K562 (cell line): ENCODE data around the gene IGF1R.

ENCODE experiments used
- EP300 ChIP-seq: IDR thresholded peaks from 2 replicates; pipeline ENCODE4 v1.6.1; 2012; ENCODE audit warnings: low read length, improper control_type of control experiment
- NFE2L1 ChIP-seq: fragments of 450-650 bp; IDR thresholded peaks from 2 replicates; pipeline ENCODE4 v1.6.1; 2016; ENCODE audit warnings: missing genetic modification characterization, low read depth, mild to moderate bottlenecking, missing compliant biosample characterization, moderate library complexity, borderline replicate concordance
- POLR2AphosphoS5 ChIP-seq: IDR thresholded peaks from 2 replicates; pipeline ENCODE4 v1.6.1; 2011; ENCODE audit warnings: mild to moderate bottlenecking, low read depth, low read length, moderate library complexity; ENCODE audit not compliant: control insufficient read depth, insufficient read depth
- RAD21 ChIP-seq, 2 experiments: fragments of 250-450 bp in 1 of 2; fragments of 450-650 bp in 1 of 2; sonication (Bioruptor Pico) in 1 of 2; formaldehyde crosslinking in 1 of 2; IDR thresholded peaks in 1 of 2; conservative IDR thresholded peaks in 1 of 2; 2 replicates each; pipeline versions ENCODE4 v1.4.0 to v1.8.0; 2020 to 2022; ENCODE audit warnings: mild to moderate bottlenecking in 2 of 2, moderate library complexity in 1 of 2
- ZNF274 ChIP-seq: IDR thresholded peaks from 2 replicates; pipeline ENCODE4 v1.6.1; 2011; ENCODE audit warnings: low read depth, mild to moderate bottlenecking, low read length, moderate library complexity, borderline replicate concordance
- TF ChIP-seq, protein P1 (sequence below), 2 experiments: fragments of 450-650 bp in 1 of 2; sonication (generic) in 1 of 2; formaldehyde crosslinking; conservative IDR thresholded peaks; 2 replicates each; pipeline versions ENCODE4 v1.4.0 to v1.8.1; 2020 to 2022; ENCODE audit warnings: mild to moderate bottlenecking in 1 of 2, missing genetic modification reagents in 1 of 2

DNA sequence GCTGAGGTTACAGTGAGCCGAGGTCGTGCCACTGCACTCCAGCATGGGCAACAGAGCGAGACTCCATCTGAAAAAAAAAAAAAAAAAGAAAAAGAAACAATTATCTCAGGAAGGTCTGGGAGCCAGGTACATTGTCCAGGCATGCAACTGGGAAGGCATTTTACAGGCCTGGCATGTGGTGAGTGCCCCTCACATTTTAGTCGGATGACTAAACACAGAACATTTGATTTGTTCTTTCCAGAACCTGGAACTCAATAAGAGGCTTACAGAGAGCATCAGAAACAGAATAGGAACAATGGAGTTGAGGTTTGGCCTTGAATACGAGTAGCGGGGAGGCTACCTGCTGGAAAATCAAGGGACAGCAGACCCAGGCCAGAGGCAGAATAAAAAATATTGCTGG is 33.7 kb upstream of the IGF1R start:
- TF ChIP-seq, protein P1, sequence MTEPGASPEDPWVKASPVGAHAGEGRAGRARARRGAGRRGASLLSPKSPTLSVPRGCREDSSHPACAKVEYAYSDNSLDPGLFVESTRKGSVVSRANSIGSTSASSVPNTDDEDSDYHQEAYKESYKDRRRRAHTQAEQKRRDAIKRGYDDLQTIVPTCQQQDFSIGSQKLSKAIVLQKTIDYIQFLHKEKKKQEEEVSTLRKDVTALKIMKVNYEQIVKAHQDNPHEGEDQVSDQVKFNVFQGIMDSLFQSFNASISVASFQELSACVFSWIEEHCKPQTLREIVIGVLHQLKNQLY (CRISPR knock-in tag; conservative IDR thresholded peaks at IDR 0.05): no peak
- no peak for TF ChIP-seq ZNF274
- TF ChIP-seq POLR2AphosphoS5: no peak
- TF ChIP-seq NFE2L1 (tag): no peak
- TF ChIP-seq RAD21 (CRISPR knock-in tag; conservative IDR thresholded peaks at IDR 0.05 in 1 of 2, IDR thresholded peaks at IDR 0.05 in 1 of 2): no peak
- no peak for TF ChIP-seq EP300
